HepG2 (cell line): ENCODE data around the gene DBNDD1. TPM values are rescaled to one million over a fixed set of nuclear protein-coding genes. Genes with fewer than 3 reads are reported as not detected.

Experiments
- ATRX ChIP-seq: sonication (generic); formaldehyde crosslinking; IDR thresholded peaks from 2 replicates; pipeline ENCODE4 v1.4.0; 2020; ENCODE audit warnings: missing genetic modification reagents, borderline replicate concordance
- FIP1L1 ChIP-seq: fragments of 200-400 bp; formaldehyde crosslinking; IDR thresholded peaks from 2 replicates; pipeline ENCODE4 v1.6.1; 2018; ENCODE audit warnings: low read depth, mild to moderate bottlenecking, low read length, moderate library complexity, borderline replicate concordance; ENCODE audit not compliant: insufficient read depth
- KDM2A ChIP-seq: sonication (generic); formaldehyde crosslinking; IDR thresholded peaks from 2 replicates; pipeline ENCODE4 v1.4.0; 2020; ENCODE audit warnings: low read depth, missing genetic modification reagents, borderline replicate concordance
- MTF1 ChIP-seq: sonication (generic); formaldehyde crosslinking; IDR thresholded peaks from 2 replicates; pipeline ENCODE4 v1.5.0; 2020; ENCODE audit warnings: missing genetic modification reagents
- PAF1 ChIP-seq: IDR thresholded peaks from 2 replicates; pipeline ENCODE4 v1.6.1; 2016; ENCODE audit warnings: missing genetic modification reagents, missing compliant biosample characterization
- PAX8 ChIP-seq: sonication (generic); formaldehyde crosslinking; IDR thresholded peaks from 2 replicates; pipeline ENCODE4 v1.8.0; 2022; ENCODE audit warnings: mild to moderate bottlenecking, missing genetic modification reagents, borderline replicate concordance
- SMYD3 ChIP-seq: sonication (generic); formaldehyde crosslinking; IDR thresholded peaks from 2 replicates; pipeline ENCODE4 v1.8.1; 2023; ENCODE audit warnings: mild to moderate bottlenecking, missing genetic modification reagents
- ZNF331 ChIP-seq: sonication (generic); formaldehyde crosslinking; IDR thresholded peaks from 2 replicates; pipeline ENCODE4 v1.4.0; 2020; ENCODE audit warnings: missing genetic modification reagents
- ZNF589 ChIP-seq: sonication (generic); formaldehyde crosslinking; conservative IDR thresholded peaks from 2 replicates; pipeline ENCODE4 v1.8.0; 2022; ENCODE audit warnings: mild to moderate bottlenecking, moderate library complexity, missing genetic modification reagents
- ZNF615 ChIP-seq: sonication (generic); formaldehyde crosslinking; IDR thresholded peaks from 2 replicates; pipeline ENCODE4 v1.5.0; 2020; ENCODE audit warnings: mild to moderate bottlenecking, missing genetic modification reagents, borderline replicate concordance
- ZNF790 ChIP-seq: sonication (generic); formaldehyde crosslinking; IDR thresholded peaks from 2 replicates; pipeline ENCODE4 v1.8.0; 2022; ENCODE audit warnings: missing genetic modification reagents, mild to moderate bottlenecking, borderline replicate concordance
- ZSCAN12 ChIP-seq: sonication (generic); formaldehyde crosslinking; IDR thresholded peaks from 2 replicates; pipeline ENCODE4 v1.9.0; 2021; ENCODE audit warnings: mild to moderate bottlenecking, missing genetic modification reagents
- polyA plus RNA-seq, 8 experiments: library from polyadenylated mRNA; depleted of rRNA in 3 of 8; stranded (reverse) in 7 of 8; unstranded in 1 of 8; fragments of >200 nt; fragmentation: Illumina TruSeq in 4 of 8; extraction: Trizol in 4 of 8; gene quantifications; 2 replicates each; pipeline versions ENCODE4 v1.2.1 to v1.2.3, GENCODE V29; 2011 to 2016; ENCODE audit warnings: low read depth in 4 of 8, missing spikeins in 1 of 8, mixed read lengths in 1 of 8; ENCODE audit not compliant: insufficient read depth in 1 of 8
- total RNA-seq, 5 experiments: library from RNA; depleted of rRNA; stranded (reverse); fragments of >200 nt; fragmentation: Illumina TruSeq; extraction: Trizol; gene quantifications; 2 replicates each; pipeline ENCODE4 v1.2.3, GENCODE V29; 2016; ENCODE audit warnings: low read depth in 1 of 5
- TF ChIP-seq, protein P1 (sequence below): sonication (generic); formaldehyde crosslinking; IDR thresholded peaks from 2 replicates; pipeline ENCODE4 v1.9.0; 2021; ENCODE audit warnings: missing genetic modification reagents, borderline replicate concordance
- TF ChIP-seq, protein P2 (sequence below), 2 experiments: sonication (generic) in 1 of 2; formaldehyde crosslinking in 1 of 2; IDR thresholded peaks; 2 replicates each; pipeline versions ENCODE4 v1.4.0 to v1.6.1; 2018 to 2020; ENCODE audit warnings: missing genetic modification reagents in 2 of 2, borderline replicate concordance in 1 of 2, low read depth in 1 of 2, mild to moderate bottlenecking in 1 of 2, missing biosample characterization in 1 of 2
- TF ChIP-seq, protein P3 (sequence below): IDR thresholded peaks from 2 replicates; pipeline ENCODE4 v1.6.1; 2016; ENCODE audit warnings: missing genetic modification reagents, missing compliant biosample characterization
- TF ChIP-seq, protein P4 (sequence below): IDR thresholded peaks from 2 replicates; pipeline ENCODE4 v1.6.1; 2016; ENCODE audit warnings: missing compliant biosample characterization, missing genetic modification reagents, borderline replicate concordance
- TF ChIP-seq, protein P5 (sequence below): sonication (generic); formaldehyde crosslinking; IDR thresholded peaks from 2 replicates; pipeline ENCODE4 v1.5.0; 2020; ENCODE audit warnings: missing genetic modification reagents
- TF ChIP-seq, protein P6 (sequence below): sonication (generic); formaldehyde crosslinking; IDR thresholded peaks from 2 replicates; pipeline ENCODE4 v1.8.1; 2023; ENCODE audit warnings: mild to moderate bottlenecking, missing genetic modification reagents
- TF ChIP-seq, protein P7 (sequence below): IDR thresholded peaks from 2 replicates; pipeline ENCODE4 v1.6.1; 2012; ENCODE audit warnings: inconsistent platforms

DBNDD1 gene
- total and polyA plus RNA-seq, 2 of the 13 experiments (the other 11 are each of a cell fraction or from before 2014, with no cell fraction given), result 17.0 to 40.4 TPM

DNA sequence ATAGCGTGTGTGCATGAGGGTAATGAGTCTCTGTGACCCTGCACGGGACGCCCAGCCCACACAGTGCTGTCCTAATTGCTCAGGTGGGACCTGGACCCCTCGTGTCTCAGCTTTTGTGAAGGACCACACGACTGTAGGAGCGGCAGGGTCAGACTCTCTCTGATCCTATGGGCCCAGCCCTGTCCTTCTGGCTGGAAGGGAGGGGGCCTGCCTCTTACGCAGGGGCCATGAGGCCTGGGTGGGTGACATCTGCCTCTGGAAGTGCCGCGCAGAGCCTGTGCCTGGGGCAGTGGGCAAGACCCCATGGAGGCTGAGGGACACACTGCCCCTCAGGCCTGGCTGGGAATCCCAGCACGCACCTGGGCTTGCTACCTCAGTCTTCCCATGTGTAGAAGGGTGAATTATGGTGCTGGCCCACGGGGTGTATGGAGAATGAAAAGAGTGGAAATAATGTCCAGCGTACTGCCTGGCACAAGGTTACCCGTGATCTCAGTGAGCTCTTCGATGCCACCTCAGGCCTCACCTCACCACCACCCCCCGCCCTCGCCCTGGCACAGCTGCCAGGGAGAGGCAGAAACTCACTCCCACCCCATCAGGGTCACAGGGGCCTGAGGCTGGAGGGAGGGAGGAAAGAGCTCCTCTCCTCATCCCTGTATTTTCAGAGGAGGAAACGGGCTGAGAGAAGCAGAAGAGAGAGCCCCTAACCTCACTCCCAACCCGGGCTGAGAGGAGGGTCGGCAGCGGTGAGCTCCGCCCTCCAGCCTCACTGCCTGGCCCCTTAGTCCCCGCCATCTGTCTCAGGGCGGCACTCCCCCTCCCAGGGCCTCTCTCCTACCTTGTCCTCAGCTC, 27.1 kb upstream of the DBNDD1 start (continued):
- TF ChIP-seq, protein P1, sequence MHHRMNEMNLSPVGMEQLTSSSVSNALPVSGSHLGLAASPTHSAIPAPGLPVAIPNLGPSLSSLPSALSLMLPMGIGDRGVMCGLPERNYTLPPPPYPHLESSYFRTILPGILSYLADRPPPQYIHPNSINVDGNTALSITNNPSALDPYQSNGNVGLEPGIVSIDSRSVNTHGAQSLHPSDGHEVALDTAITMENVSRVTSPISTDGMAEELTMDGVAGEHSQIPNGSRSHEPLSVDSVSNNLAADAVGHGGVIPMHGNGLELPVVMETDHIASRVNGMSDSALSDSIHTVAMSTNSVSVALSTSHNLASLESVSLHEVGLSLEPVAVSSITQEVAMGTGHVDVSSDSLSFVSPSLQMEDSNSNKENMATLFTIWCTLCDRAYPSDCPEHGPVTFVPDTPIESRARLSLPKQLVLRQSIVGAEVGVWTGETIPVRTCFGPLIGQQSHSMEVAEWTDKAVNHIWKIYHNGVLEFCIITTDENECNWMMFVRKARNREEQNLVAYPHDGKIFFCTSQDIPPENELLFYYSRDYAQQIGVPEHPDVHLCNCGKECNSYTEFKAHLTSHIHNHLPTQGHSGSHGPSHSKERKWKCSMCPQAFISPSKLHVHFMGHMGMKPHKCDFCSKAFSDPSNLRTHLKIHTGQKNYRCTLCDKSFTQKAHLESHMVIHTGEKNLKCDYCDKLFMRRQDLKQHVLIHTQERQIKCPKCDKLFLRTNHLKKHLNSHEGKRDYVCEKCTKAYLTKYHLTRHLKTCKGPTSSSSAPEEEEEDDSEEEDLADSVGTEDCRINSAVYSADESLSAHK, result no peak
- TF ChIP-seq ZNF589 (CRISPR knock-in tag), result no peak
- TF ChIP-seq, protein P2, sequence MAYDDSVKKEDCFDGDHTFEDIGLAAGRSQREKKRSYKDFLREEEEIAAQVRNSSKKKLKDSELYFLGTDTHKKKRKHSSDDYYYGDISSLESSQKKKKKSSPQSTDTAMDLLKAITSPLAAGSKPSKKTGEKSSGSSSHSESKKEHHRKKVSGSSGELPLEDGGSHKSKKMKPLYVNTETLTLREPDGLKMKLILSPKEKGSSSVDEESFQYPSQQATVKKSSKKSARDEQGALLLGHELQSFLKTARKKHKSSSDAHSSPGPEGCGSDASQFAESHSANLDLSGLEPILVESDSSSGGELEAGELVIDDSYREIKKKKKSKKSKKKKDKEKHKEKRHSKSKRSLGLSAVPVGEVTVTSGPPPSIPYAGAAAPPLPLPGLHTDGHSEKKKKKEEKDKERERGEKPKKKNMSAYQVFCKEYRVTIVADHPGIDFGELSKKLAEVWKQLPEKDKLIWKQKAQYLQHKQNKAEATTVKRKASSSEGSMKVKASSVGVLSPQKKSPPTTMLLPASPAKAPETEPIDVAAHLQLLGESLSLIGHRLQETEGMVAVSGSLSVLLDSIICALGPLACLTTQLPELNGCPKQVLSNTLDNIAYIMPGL (CRISPR knock-in tag; IDR thresholded peaks at IDR 0.05; ENCODE audit: borderline replicate concordance in 1 of 2, low read depth in 1 of 2), result no peak
- TF ChIP-seq ZSCAN12 (CRISPR knock-in tag), result no peak
- no peak for TF ChIP-seq ZNF615 (CRISPR knock-in tag)
- TF ChIP-seq, protein P3, sequence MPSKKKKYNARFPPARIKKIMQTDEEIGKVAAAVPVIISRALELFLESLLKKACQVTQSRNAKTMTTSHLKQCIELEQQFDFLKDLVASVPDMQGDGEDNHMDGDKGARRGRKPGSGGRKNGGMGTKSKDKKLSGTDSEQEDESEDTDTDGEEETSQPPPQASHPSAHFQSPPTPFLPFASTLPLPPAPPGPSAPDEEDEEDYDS (CRISPR knock-in tag), result no peak
- TF ChIP-seq ZNF790 (CRISPR knock-in tag), result no peak
- no peak for TF ChIP-seq ATRX
- TF ChIP-seq, protein P4, sequence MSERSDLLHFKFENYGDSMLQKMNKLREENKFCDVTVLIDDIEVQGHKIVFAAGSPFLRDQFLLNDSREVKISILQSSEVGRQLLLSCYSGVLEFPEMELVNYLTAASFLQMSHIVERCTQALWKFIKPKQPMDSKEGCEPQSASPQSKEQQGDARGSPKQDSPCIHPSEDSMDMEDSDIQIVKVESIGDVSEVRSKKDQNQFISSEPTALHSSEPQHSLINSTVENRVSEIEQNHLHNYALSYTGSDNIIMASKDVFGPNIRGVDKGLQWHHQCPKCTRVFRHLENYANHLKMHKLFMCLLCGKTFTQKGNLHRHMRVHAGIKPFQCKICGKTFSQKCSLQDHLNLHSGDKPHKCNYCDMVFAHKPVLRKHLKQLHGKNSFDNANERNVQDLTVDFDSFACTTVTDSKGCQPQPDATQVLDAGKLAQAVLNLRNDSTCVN (CRISPR knock-in tag), result no peak
- 0 out of 2 replicates have a peak, but pooled peaks have one; percentile 29 for TF ChIP-seq PAX8 (CRISPR knock-in tag)
- 0 out of 2 replicates have a peak, but pooled peaks have one; percentile 29 for TF ChIP-seq SMYD3 (CRISPR knock-in tag)
- TF ChIP-seq ZNF331 (CRISPR knock-in tag), result no peak
- no peak for TF ChIP-seq FIP1L1
- TF ChIP-seq, protein P5, sequence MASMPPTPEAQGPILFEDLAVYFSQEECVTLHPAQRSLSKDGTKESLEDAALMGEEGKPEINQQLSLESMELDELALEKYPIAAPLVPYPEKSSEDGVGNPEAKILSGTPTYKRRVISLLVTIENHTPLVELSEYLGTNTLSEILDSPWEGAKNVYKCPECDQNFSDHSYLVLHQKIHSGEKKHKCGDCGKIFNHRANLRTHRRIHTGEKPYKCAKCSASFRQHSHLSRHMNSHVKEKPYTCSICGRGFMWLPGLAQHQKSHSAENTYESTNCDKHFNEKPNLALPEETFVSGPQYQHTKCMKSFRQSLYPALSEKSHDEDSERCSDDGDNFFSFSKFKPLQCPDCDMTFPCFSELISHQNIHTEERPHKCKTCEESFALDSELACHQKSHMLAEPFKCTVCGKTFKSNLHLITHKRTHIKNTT (CRISPR knock-in tag), result no peak
- TF ChIP-seq MTF1 (CRISPR knock-in tag), result no peak
- TF ChIP-seq, protein P6, sequence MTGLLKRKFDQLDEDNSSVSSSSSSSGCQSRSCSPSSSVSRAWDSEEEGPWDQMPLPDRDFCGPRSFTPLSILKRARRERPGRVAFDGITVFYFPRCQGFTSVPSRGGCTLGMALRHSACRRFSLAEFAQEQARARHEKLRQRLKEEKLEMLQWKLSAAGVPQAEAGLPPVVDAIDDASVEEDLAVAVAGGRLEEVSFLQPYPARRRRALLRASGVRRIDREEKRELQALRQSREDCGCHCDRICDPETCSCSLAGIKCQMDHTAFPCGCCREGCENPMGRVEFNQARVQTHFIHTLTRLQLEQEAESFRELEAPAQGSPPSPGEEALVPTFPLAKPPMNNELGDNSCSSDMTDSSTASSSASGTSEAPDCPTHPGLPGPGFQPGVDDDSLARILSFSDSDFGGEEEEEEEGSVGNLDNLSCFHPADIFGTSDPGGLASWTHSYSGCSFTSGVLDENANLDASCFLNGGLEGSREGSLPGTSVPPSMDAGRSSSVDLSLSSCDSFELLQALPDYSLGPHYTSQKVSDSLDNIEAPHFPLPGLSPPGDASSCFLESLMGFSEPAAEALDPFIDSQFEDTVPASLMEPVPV, result no peak
- TF ChIP-seq PAF1 (CRISPR knock-in tag), result no peak
- TF ChIP-seq, protein P7, sequence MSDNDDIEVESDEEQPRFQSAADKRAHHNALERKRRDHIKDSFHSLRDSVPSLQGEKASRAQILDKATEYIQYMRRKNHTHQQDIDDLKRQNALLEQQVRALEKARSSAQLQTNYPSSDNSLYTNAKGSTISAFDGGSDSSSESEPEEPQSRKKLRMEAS, result no peak
- TF ChIP-seq KDM2A (CRISPR knock-in tag), result peak; percentile 93; the same call in 1 of the 2 replicates
